ENCODE data around the gene DTX4. TPM values are rescaled to one million over a fixed set of nuclear protein-coding genes. Genes with fewer than 3 reads are reported as not detected.

DTX4 gene
- total RNA-seq, 1 donor from 2014 or later, result 16.1 TPM

GRCh38 chr11:59212744-59213631 lies 41.1 kb downstream of the DTX4 start, which contains the start of gene MPEG1:
Gene MPEG1, minus strand, starts transcription at chr11:59212927. Its CDS starts 62 bp downstream, at chr11:59212865.
- H3K4me1 Mint-ChIP-seq (ENCODE audit: low read depth, unreplicated experiment), result peaks cover 30% of the 10 kb centered on the region

GRCh38 chr11:59214141-59214893 lies 42.4 kb downstream of the DTX4 start:
- no peak for TF ChIP-seq EZH2 (IDR thresholded peaks at IDR 0.05; ENCODE audit: insufficient read depth, low read length)
- TF ChIP-seq, protein P1, sequence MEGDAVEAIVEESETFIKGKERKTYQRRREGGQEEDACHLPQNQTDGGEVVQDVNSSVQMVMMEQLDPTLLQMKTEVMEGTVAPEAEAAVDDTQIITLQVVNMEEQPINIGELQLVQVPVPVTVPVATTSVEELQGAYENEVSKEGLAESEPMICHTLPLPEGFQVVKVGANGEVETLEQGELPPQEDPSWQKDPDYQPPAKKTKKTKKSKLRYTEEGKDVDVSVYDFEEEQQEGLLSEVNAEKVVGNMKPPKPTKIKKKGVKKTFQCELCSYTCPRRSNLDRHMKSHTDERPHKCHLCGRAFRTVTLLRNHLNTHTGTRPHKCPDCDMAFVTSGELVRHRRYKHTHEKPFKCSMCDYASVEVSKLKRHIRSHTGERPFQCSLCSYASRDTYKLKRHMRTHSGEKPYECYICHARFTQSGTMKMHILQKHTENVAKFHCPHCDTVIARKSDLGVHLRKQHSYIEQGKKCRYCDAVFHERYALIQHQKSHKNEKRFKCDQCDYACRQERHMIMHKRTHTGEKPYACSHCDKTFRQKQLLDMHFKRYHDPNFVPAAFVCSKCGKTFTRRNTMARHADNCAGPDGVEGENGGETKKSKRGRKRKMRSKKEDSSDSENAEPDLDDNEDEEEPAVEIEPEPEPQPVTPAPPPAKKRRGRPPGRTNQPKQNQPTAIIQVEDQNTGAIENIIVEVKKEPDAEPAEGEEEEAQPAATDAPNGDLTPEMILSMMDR (IDR thresholded peaks at IDR 0.05; ENCODE audit: insufficient read depth, low read depth, low read length), result no peak
- FAIRE-seq (no peak), DNase-seq (ENCODE audit: low read depth) (no peak)
- Histone ChIP-seq H3K9me3 (ENCODE audit: insufficient read depth, low read depth, low read length) (no peaks in the 10 kb centered on the region), H2AFZ (ENCODE audit: low read depth, low read length) (no peak overlapping the region), H3K4me3 (ENCODE audit: insufficient read depth, low read depth, low read length) (no peak overlapping the region), H3K27ac (ENCODE audit: low read depth, low read length) (no peak overlapping the region), H3K4me1 (ENCODE audit: insufficient read depth, low read length) (no peaks in the 10 kb centered on the region), H3K4me2 (ENCODE audit: low read length) (no peak overlapping the region), H3K9ac (ENCODE audit: low read length) (no peak overlapping the region), H3K79me2 (ENCODE audit: insufficient read depth, low read length) (no peaks in the 10 kb centered on the region), H3K36me3 (ENCODE audit: insufficient read depth, low read length) (no peaks in the 10 kb centered on the region), H4K20me1 (ENCODE audit: insufficient read depth, low read length) (no peaks in the 10 kb centered on the region), H3K27me3 (ENCODE audit: insufficient read depth, low read length) (peaks cover 54% of the 10 kb centered on the region)
- Mint-ChIP-seq H3K9me3 (ENCODE audit: unreplicated experiment) (no peaks in the 10 kb centered on the region), H3K4me1 (ENCODE audit: low read depth, unreplicated experiment) (peaks cover 17% of the 10 kb centered on the region), H3K4me3 (ENCODE audit: unreplicated experiment) (no peak overlapping the region), H3K27me3 (ENCODE audit: low read depth, unreplicated experiment) (peaks cover 27% of the 10 kb centered on the region), H3K36me3 (ENCODE audit: low read depth, unreplicated experiment) (no peaks in the 10 kb centered on the region), H3K27ac (ENCODE audit: unreplicated experiment) (no peak overlapping the region)

More at GRCh38 chr11:59212744-59213631, 41.1 kb downstream of the DTX4 start, which contains the start of gene MPEG1:
- H3K79me2 ChIP-seq (ENCODE audit: insufficient read depth, low read length), result no peaks in the 10 kb centered on the region
- H3K4me1 ChIP-seq (ENCODE audit: insufficient read depth, low read length), result peaks cover 8% of the 10 kb centered on the region
- H3K4me2 ChIP-seq (ENCODE audit: low read length), result no peak within 1 kb of the TSS
- FAIRE-seq (no peak), DNase-seq (ENCODE audit: low read depth) (no peak)
- H3K27me3 Mint-ChIP-seq (ENCODE audit: low read depth, unreplicated experiment), result peaks cover 22% of the 10 kb centered on the region
- no peak within 1 kb of the TSS for H3K27ac ChIP-seq (ENCODE audit: low read depth, low read length)
- peaks cover 44% of the 10 kb centered on the region for H3K27me3 ChIP-seq (ENCODE audit: insufficient read depth, low read length)
- H3K9me3 ChIP-seq (ENCODE audit: insufficient read depth, low read depth, low read length), result no peaks in the 10 kb centered on the region
- H3K4me3 Mint-ChIP-seq (ENCODE audit: unreplicated experiment), result no peak within 1 kb of the TSS
- H3K36me3 ChIP-seq (ENCODE audit: insufficient read depth, low read length), result no peaks in the 10 kb centered on the region
- no peak within 1 kb of the TSS for H3K27ac Mint-ChIP-seq (ENCODE audit: unreplicated experiment)
- no peaks in the 10 kb centered on the region for H3K36me3 Mint-ChIP-seq (ENCODE audit: low read depth, unreplicated experiment)
- TF ChIP-seq, protein P1 (IDR thresholded peaks at IDR 0.05; ENCODE audit: insufficient read depth, low read depth, low read length), result no peak
- no peak for TF ChIP-seq EZH2 (IDR thresholded peaks at IDR 0.05; ENCODE audit: insufficient read depth, low read length)
- no peaks in the 10 kb centered on the region for H3K9me3 Mint-ChIP-seq (ENCODE audit: unreplicated experiment)
- no peak within 1 kb of the TSS for H3K4me3 ChIP-seq (ENCODE audit: insufficient read depth, low read depth, low read length)
- H4K20me1 ChIP-seq (ENCODE audit: insufficient read depth, low read length), result no peaks in the 10 kb centered on the region
- no peak within 1 kb of the TSS for H3K9ac ChIP-seq (ENCODE audit: low read length)
- no peak within 1 kb of the TSS for H2AFZ ChIP-seq (ENCODE audit: low read depth, low read length)

Data from astrocyte (in vitro differentiated cells and primary cell).